GM21515 (cell line): ENCODE data around the gene CEP128.

Source experiments
- ATAC-seq: cut with Tn5 transposase; IDR thresholded peaks from one replicate; pipeline ENCODE4 v1.9.1; 2021; ENCODE audit not compliant: unreplicated experiment

CEP128 gene

GRCh38 chr14:80906336-80906735 is 35.2 kb downstream of the CEP128 start:
- ATAC-seq, result no peak

- ATAC-seq, result no peak
Observed at GRCh38 chr14:80902608-80903007, 38.9 kb downstream of the CEP128 start.

GRCh38 chr14:80901822-80902221 is 39.7 kb downstream of the CEP128 start:
- ATAC-seq, result no peak

- no peak for ATAC-seq
Observed at GRCh38 chr14:80901260-80901659, 40.3 kb downstream of the CEP128 start.

- no peak for ATAC-seq
Observed at GRCh38 chr14:80872645-80873044, 68.9 kb downstream of the CEP128 start.

- no peak for ATAC-seq
Observed at GRCh38 chr14:80868260-80868659, 73.3 kb downstream of the CEP128 start.

GRCh38 chr14:80867798-80868197 is 73.7 kb downstream of the CEP128 start:
- no peak for ATAC-seq

GRCh38 chr14:80867091-80867490 is 74.4 kb downstream of the CEP128 start:
- ATAC-seq, result no peak

- ATAC-seq, result no peak
Observed at GRCh38 chr14:80865565-80865964, 76.0 kb downstream of the CEP128 start.

GRCh38 chr14:80862983-80863382 is 78.6 kb downstream of the CEP128 start:
- ATAC-seq, result no peak

- ATAC-seq, result no peak
Observed at GRCh38 chr14:80862541-80862940, 79.0 kb downstream of the CEP128 start.

GRCh38 chr14:80850197-80850814 is 91.2 kb downstream of the CEP128 start:
- peak; percentile 74 for ATAC-seq

- ATAC-seq, result no peak
Observed at GRCh38 chr14:80847070-80847469, 94.5 kb downstream of the CEP128 start.

- no peak for ATAC-seq
Observed at GRCh38 chr14:80845856-80846255, 95.7 kb downstream of the CEP128 start.

GRCh38 chr14:80844872-80845271 is 96.7 kb downstream of the CEP128 start:
- ATAC-seq, result no peak

GRCh38 chr14:80839743-80840142 is 101.8 kb downstream of the CEP128 start:
- no peak for ATAC-seq

GRCh38 chr14:80809663-80810062 is 131.9 kb downstream of the CEP128 start:
- no peak for ATAC-seq

GRCh38 chr14:80805136-80805535 is 136.4 kb downstream of the CEP128 start:
- no peak for ATAC-seq

- no peak for ATAC-seq
Observed at GRCh38 chr14:80798878-80799277, 142.7 kb downstream of the CEP128 start.

GRCh38 chr14:80798211-80798610 is 143.3 kb downstream of the CEP128 start:
- ATAC-seq, result no peak

- no peak for ATAC-seq
Observed at GRCh38 chr14:80792771-80793170, 148.8 kb downstream of the CEP128 start.

- no peak for ATAC-seq
Observed at GRCh38 chr14:80787876-80788275, 153.7 kb downstream of the CEP128 start.

GRCh38 chr14:80784820-80785219 is 156.7 kb downstream of the CEP128 start:
- ATAC-seq, result no peak
